Ectodermal cell (in vitro differentiated cells): ENCODE measurements around the gene FAM170B.

Experiments used
- H3K27ac ChIP-seq: 2 replicates; pipeline ENCODE4 v1.7.0; 2013; ENCODE audit warnings: mild to moderate bottlenecking, low read depth, low read length; ENCODE audit not compliant: insufficient read depth, poor library complexity, severe bottlenecking
- H3K27me3 ChIP-seq: 2 replicates; pipeline ENCODE4 v1.7.0; 2013; ENCODE audit warnings: mild to moderate bottlenecking, low read length; ENCODE audit not compliant: insufficient read depth, control insufficient read depth, poor library complexity, severe bottlenecking
- H3K36me3 ChIP-seq: one replicate; pipeline ENCODE4 v1.7.0; 2013; ENCODE audit warnings: low read length; ENCODE audit not compliant: control insufficient read depth, insufficient read depth
- H3K4me1 ChIP-seq: one replicate; pipeline ENCODE4 v1.7.0; 2013; ENCODE audit warnings: low read length; ENCODE audit not compliant: control insufficient read depth, insufficient read depth
- H3K4me3 ChIP-seq: 2 replicates; pipeline ENCODE4 v1.7.0; 2013; ENCODE audit warnings: low read depth, low read length, control low read depth; ENCODE audit not compliant: insufficient read depth
- H3K9me3 ChIP-seq: 2 replicates; pipeline ENCODE4 v1.7.0; 2013; ENCODE audit warnings: mild to moderate bottlenecking, low read length, moderate library complexity; ENCODE audit not compliant: control insufficient read depth
- WGBS, 2 experiments: methylation state at CpG; one replicate each; pipeline ENCODE4 v1.1.7; 2013; ENCODE audit warnings: missing lambda C conversion rate in 2 of 2; 5-methylcytosine and 5-hydroxymethylcytosine counted together

FAM170B gene

GRCh38 chr10:49114718-49115014 is 19.2 kb downstream of the FAM170B start:
- Histone ChIP-seq H3K4me1 (peaks cover 5% of the 10 kb centered on the region), H3K4me3 (peak overlapping the region; percentile 46), H3K9me3 (no peaks in the 10 kb centered on the region), H3K27ac (no peak overlapping the region), H3K36me3 (no peaks in the 10 kb centered on the region), H3K27me3 (peaks cover 19% of the 10 kb centered on the region)
- 44 to 49% methylated on average over 9 of the region's 9 CpGs for WGBS, 2 experiments

DNA sequence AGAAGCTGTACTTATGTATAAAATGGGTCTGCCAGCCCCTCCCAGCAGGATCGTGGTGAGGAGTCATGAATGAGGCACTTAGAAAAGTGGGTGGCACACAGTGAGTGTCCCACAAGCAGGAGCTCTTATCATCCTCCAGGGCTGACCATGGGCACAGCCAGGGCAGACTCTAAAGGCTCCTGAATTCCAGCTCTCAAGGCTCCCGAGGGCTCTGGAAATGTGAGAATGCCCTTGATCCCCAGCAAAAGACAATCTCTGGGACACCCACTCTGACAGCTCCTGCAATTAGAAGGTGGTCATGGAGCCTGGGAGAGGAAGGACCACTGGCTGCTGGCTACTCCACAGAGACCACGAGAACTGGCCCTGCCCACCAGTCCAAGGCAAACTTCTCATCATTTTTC is 20.1 kb downstream of the FAM170B start:
- peaks cover 5% of the 10 kb centered on the region for H3K4me1 ChIP-seq
- no peak overlapping the region for H3K27ac ChIP-seq
- H3K4me3 ChIP-seq: no peak overlapping the region
- H3K36me3 ChIP-seq: no peaks in the 10 kb centered on the region
- H3K9me3 ChIP-seq: no peaks in the 10 kb centered on the region
- peaks cover 19% of the 10 kb centered on the region for H3K27me3 ChIP-seq
- 91 to 92% methylated on average over 3 of the region's 3 CpGs for WGBS, 2 experiments

DNA sequence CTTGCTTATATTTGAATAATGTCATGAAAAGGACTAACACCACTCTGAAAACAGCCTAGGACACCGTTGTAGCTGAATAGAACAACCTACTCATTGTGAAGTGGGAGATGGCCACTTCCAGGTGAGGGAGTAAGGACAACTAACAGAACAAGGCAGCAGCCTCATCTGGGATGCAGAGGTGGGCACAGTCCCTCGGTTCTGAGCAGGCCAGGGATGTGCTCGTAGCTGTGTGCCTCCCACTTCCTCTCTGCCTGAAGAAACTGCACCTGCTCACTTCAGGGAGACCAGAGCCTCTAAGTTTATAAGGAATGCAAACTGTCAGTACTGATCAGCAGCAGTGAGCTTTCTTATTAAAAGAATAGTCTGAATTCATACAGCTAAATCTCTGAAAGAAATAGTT is 21.0 kb downstream of the FAM170B start:
- Histone ChIP-seq H3K4me1 (peaks cover under 1% of the 10 kb centered on the region), H3K4me3 (no peak overlapping the region), H3K36me3 (no peaks in the 10 kb centered on the region), H3K27ac (no peak overlapping the region), H3K27me3 (peaks cover 19% of the 10 kb centered on the region), H3K9me3 (no peaks in the 10 kb centered on the region)
- WGBS, 2 experiments: 91% methylated on average over 3 of the region's 3 CpGs

- Histone ChIP-seq H3K4me3 (no peak overlapping the region), H3K27me3 (peaks cover 19% of the 10 kb centered on the region), H3K4me1 (no peaks in the 10 kb centered on the region), H3K36me3 (no peaks in the 10 kb centered on the region), H3K9me3 (no peaks in the 10 kb centered on the region), H3K27ac (no peak overlapping the region)
- 90 to 94% methylated on average over 3 of the region's 3 CpGs for WGBS, 2 experiments
These were observed 21.7 kb downstream of the FAM170B start for GRCh38 chr10:49112098-49112497.

GRCh38 chr10:49111320-49111698 is 22.5 kb downstream of the FAM170B start:
- H3K27me3 ChIP-seq: peaks cover 19% of the 10 kb centered on the region
- H3K27ac ChIP-seq: no peak overlapping the region
- H3K9me3 ChIP-seq: no peaks in the 10 kb centered on the region
- H3K4me3 ChIP-seq: no peak overlapping the region
- no peaks in the 10 kb centered on the region for H3K4me1 ChIP-seq
- WGBS, 2 experiments: 90 to 92% methylated on average over 8 of the region's 8 CpGs
- no peaks in the 10 kb centered on the region for H3K36me3 ChIP-seq

- Histone ChIP-seq H3K27me3 (peaks cover 15% of the 10 kb centered on the region), H3K4me3 (no peak overlapping the region), H3K9me3 (no peaks in the 10 kb centered on the region), H3K36me3 (no peaks in the 10 kb centered on the region), H3K4me1 (no peaks in the 10 kb centered on the region), H3K27ac (no peak overlapping the region)
- WGBS, 2 experiments: 95 to 97% methylated on average over 4 of the region's 4 CpGs
These were observed 23.0 kb downstream of the FAM170B start for GRCh38 chr10:49110684-49111319.

DNA sequence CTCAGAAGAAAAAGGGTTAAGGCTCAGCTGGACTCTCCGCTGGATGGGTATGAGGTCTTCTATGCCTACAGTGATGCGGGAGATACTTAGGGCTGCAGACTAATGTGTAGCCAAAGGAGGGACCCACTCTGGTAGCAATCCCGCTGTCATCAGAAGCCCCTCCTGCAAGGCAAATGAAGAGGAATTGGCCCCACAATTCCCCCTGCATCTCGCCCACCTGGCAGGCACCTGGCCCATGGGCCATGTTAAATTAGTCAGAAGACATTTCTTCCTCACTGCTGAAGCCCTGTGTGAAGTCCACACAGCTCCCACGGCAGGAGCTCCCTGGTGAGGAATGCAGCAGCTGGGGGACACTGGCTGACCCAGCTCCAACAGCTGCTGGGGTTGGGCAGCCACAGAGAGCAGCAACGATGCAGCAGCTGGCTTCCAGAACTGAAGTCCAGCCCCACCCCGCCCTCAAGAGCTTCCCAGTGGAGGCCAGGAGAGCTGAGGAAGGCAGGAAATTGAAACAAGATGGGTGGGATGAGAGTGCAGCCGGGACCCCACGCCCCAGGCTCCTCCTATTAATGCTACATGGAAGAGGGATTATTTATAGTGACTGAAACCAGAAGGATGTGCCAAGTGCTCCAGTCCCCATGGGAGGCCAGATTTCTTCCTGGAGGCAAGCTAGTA is 24.0 kb downstream of the FAM170B start:
- Histone ChIP-seq H3K9me3 (no peaks in the 10 kb centered on the region), H3K4me3 (no peak overlapping the region), H3K36me3 (no peaks in the 10 kb centered on the region), H3K4me1 (no peaks in the 10 kb centered on the region), H3K27me3 (peaks cover 10% of the 10 kb centered on the region), H3K27ac (no peak overlapping the region)
- WGBS, 2 experiments: 79 to 80% methylated on average over 9 of the region's 9 CpGs

DNA sequence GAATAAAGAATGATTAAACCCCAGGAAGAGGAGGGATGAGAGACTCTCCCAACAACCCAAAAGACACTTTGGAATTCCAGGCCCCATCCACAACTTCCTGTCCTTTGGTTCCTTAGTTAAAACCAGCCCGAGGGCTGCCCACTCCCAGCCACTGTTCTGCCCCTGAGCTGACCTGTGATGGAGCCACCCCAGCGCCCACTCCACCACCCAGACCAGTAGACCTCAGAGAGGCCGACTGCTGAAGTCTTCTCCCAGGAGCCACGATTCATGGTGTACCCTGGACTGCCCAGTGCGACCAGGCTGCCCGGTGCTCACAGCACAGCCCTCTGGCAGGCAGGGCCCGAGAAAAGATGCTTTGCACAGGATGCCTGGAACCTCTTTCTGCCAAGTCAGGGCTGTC is 25.2 kb downstream of the FAM170B start:
- no peaks in the 10 kb centered on the region for H3K4me1 ChIP-seq
- no peak overlapping the region for H3K27ac ChIP-seq
- H3K36me3 ChIP-seq: no peaks in the 10 kb centered on the region
- H3K9me3 ChIP-seq: no peaks in the 10 kb centered on the region
- no peak overlapping the region for H3K4me3 ChIP-seq
- no peaks in the 10 kb centered on the region for H3K27me3 ChIP-seq
- 93 to 94% methylated on average over 7 of the region's 7 CpGs for WGBS, 2 experiments

- no peaks in the 10 kb centered on the region for H3K4me1 ChIP-seq
- no peak overlapping the region for H3K4me3 ChIP-seq
- no peaks in the 10 kb centered on the region for H3K27me3 ChIP-seq
- H3K9me3 ChIP-seq: no peaks in the 10 kb centered on the region
- H3K27ac ChIP-seq: no peak overlapping the region
- no peaks in the 10 kb centered on the region for H3K36me3 ChIP-seq
- WGBS, 2 experiments: 94 to 95% methylated on average over 8 of the region's 8 CpGs
These were observed 25.9 kb downstream of the FAM170B start for GRCh38 chr10:49107887-49108267.

DNA sequence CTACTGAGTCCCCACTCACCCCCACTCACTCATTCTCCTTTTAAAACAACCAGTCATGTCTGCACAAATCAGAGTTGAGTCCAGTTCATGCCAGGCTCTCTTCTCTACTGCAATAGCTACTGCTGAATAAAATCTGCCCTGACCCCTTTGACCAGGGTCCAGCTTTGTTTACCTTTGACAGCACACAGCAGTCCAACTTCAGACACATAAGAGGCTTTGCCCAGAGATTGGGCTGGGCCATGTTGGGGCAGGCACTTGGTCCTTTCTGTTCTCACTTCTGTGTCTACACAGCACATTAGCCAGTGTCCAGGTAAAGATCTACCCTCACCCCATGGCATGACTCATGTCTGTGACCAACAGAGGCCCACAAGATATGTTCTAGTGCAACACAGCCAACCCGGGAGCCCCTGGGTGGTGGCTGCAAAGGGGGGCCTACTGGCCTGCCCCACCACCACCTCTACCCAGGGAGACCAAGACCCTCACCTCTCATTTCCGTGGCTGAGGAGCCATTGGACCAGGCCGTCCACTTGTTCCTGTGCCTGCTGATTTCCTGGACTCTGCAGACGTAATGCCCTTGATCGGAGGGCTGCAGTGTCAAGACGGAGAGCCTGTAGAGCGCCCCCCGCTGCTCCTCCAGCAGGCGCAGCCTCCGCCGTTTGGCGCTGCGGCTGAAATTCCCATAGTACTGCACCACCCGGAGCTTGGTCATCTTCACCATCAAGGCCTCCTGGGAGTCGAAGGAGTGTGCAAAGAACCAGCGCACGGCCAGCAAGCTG is 26.5 kb downstream of the FAM170B start:
- no peaks in the 10 kb centered on the region for H3K27me3 ChIP-seq
- H3K4me1 ChIP-seq: no peaks in the 10 kb centered on the region
- H3K9me3 ChIP-seq: no peaks in the 10 kb centered on the region
- no peak overlapping the region for H3K4me3 ChIP-seq
- 95% methylated on average over 17 of the region's 17 CpGs for WGBS, 2 experiments
- H3K27ac ChIP-seq: no peak overlapping the region
- H3K36me3 ChIP-seq: no peaks in the 10 kb centered on the region
